SK-N-SH (cell line): Measurements from ENCODE around the gene TOR4A. TPM values are rescaled to one million over a fixed set of nuclear protein-coding genes. Genes with fewer than 3 reads are reported as not detected.
A peak's percentile ranks its signal among the peaks of the same experiment; 100 is the strongest.

ENCODE experiments used
- CTCF ChIA-PET: fragments of 300-600, 350-600 bp; formaldehyde crosslinking; extraction: SDS; loops from one replicate; lab custom pipeline; 2021; lab: Yijun Ruan, JAX
- POLR2A ChIA-PET: fragments of 350-600 bp; sonication (Branson Sonifier 250); formaldehyde crosslinking; extraction: SDS; loops from one replicate; lab custom pipeline; 2020; ENCODE audit warnings: antibody characterized with exemption, inconsistent platforms; lab: Yijun Ruan, JAX
- DNase-seq: peaks from one replicate; pipeline ENCODE4 v3.0.0; 2012
- H2AFZ ChIP-seq: fragments of 200-600 bp; sonication (generic); 2 replicates; pipeline ENCODE4 v1.8.1; 2016; ENCODE audit warnings: antibody characterized with exemption, mild to moderate bottlenecking, low read depth
- H3F3A ChIP-seq: fragments of 200-600 bp; sonication (generic); replicated peaks from 2 replicates; pipeline ENCODE3; 2016; ENCODE audit warnings: antibody characterized with exemption, mild to moderate bottlenecking; ENCODE audit not compliant: insufficient read depth
- H3K27ac ChIP-seq, 2 experiments: fragments of 200-500 bp in 1 of 2; fragments of 200-600 bp in 1 of 2; sonication (Bioruptor generic) in 1 of 2; sonication (generic), shearing (Covaris generic) in 1 of 2; 2 replicates each; pipeline versions ENCODE4 v1.5.1 to v1.6.1; 2014 to 2016; ENCODE audit warnings: low read depth in 2 of 2, inconsistent platforms in 1 of 2, low read length in 1 of 2, mild to moderate bottlenecking in 1 of 2, mixed read lengths in 1 of 2
- H3K27me3 ChIP-seq: fragments of 200-600 bp; sonication (generic), shearing (Covaris generic); 2 replicates; pipeline ENCODE4 v1.6.1; 2016; ENCODE audit warnings: mixed run types; ENCODE audit not compliant: insufficient read depth
- H3K36me3 ChIP-seq, 2 experiments: fragments of 200-500 bp in 1 of 2; fragments of 200-600 bp in 1 of 2; sonication (Bioruptor generic) in 1 of 2; sonication (generic) in 1 of 2; replicated peaks in 1 of 2; 2 replicates each; pipeline versions ENCODE3 to v1.5.1; 2014 to 2016; ENCODE audit warnings: low read length in 1 of 2, mild to moderate bottlenecking in 1 of 2; ENCODE audit not compliant: insufficient read depth in 2 of 2, control insufficient read depth in 1 of 2
- H3K4me1 ChIP-seq, 2 experiments: fragments of 200-500 bp in 1 of 2; fragments of 200-600 bp in 1 of 2; sonication (Bioruptor generic) in 1 of 2; sonication (generic), shearing (Covaris generic) in 1 of 2; 2 replicates each; pipeline versions ENCODE4 v1.5.1 to v1.6.1; 2014 to 2016; ENCODE audit warnings: low read depth in 1 of 2, low read length in 1 of 2, mixed run types in 1 of 2; ENCODE audit not compliant: insufficient read depth in 2 of 2, control insufficient read depth in 1 of 2
- H3K4me2 ChIP-seq: fragments of 200-600 bp; sonication (generic), shearing (Covaris generic); 2 replicates; pipeline ENCODE4 v1.6.1; 2017; ENCODE audit warnings: mixed run types
- H3K4me3 ChIP-seq, 2 experiments: fragments of 200-500 bp in 1 of 2; fragments of 200-600 bp in 1 of 2; sonication (Bioruptor generic) in 1 of 2; sonication (generic), shearing (Covaris generic) in 1 of 2; 2 replicates each; pipeline versions ENCODE4 v1.5.1 to v1.8.1; 2014 to 2016; ENCODE audit warnings: low read depth in 2 of 2, inconsistent platforms in 1 of 2, low read length in 1 of 2, mild to moderate bottlenecking in 1 of 2, mixed read lengths in 1 of 2, moderate library complexity in 1 of 2
- H3K79me2 ChIP-seq: fragments of 200-600 bp; sonication (generic); 2 replicates; pipeline ENCODE4 v1.8.1; 2017; ENCODE audit warnings: mild to moderate bottlenecking; ENCODE audit not compliant: insufficient read depth
- H3K9ac ChIP-seq: fragments of 200-600 bp; sonication (generic); 2 replicates; pipeline ENCODE4 v1.6.1; 2017; ENCODE audit warnings: mixed run types
- H3K9me2 ChIP-seq: fragments of 200-600 bp; sonication (generic); 2 replicates; pipeline ENCODE4 v1.6.1; 2017; ENCODE audit warnings: mixed run types
- H3K9me3 ChIP-seq: fragments of 200-600 bp; sonication (generic); 2 replicates; pipeline ENCODE4 v1.6.1; 2017; ENCODE audit warnings: mixed run types, mild to moderate bottlenecking, moderate library complexity
- H4K20me1 ChIP-seq: fragments of 200-600 bp; sonication (generic); 2 replicates; pipeline ENCODE4 v1.6.1; 2017; ENCODE audit warnings: mild to moderate bottlenecking, mixed run types; ENCODE audit not compliant: insufficient read depth
- CHD2 ChIP-seq: fragments of 150-350 bp; IDR thresholded peaks from 2 replicates; pipeline ENCODE4 v1.6.1; 2018; ENCODE audit warnings: low read length; ENCODE audit not compliant: partially characterized antibody
- FOSL2 ChIP-seq: IDR thresholded peaks from 2 replicates; pipeline ENCODE4 v1.4.0; 2012; ENCODE audit warnings: low read depth, mild to moderate bottlenecking, moderate library complexity, borderline replicate concordance
- FOXJ3 ChIP-seq: sonication (generic); formaldehyde crosslinking; IDR thresholded peaks from 2 replicates; pipeline ENCODE4 v1.5.1; 2020; ENCODE audit warnings: mild to moderate bottlenecking, missing genetic modification reagents
- SMC3 ChIP-seq: IDR thresholded peaks from 2 replicates; pipeline ENCODE4 v1.6.1; 2012; ENCODE audit warnings: low read depth, low read length, improper control_type of control experiment
- TEAD4 ChIP-seq: IDR thresholded peaks from 2 replicates; pipeline ENCODE4 v1.4.0; 2012; ENCODE audit warnings: mild to moderate bottlenecking, borderline replicate concordance; ENCODE audit not compliant: insufficient read depth
- USF1 ChIP-seq: IDR thresholded peaks from 2 replicates; pipeline ENCODE4 v1.4.0; 2012; ENCODE audit warnings: low read depth, borderline replicate concordance
- YY1 ChIP-seq: IDR thresholded peaks from 2 replicates; pipeline ENCODE4 v1.4.0; 2012; ENCODE audit warnings: low read depth, mild to moderate bottlenecking
- WGBS: methylation state at CpG from one replicate; pipeline ENCODE4 v1.1.6; 2017; ENCODE audit warnings: low lambda C conversion rate; 5-methylcytosine and 5-hydroxymethylcytosine counted together
- polyA plus RNA-seq, 3 experiments: library from polyadenylated mRNA; depleted of rRNA; stranded (reverse); fragments of >200 nt; gene quantifications; 2 replicates each; pipeline ENCODE4 v1.2.3, GENCODE V29; 2012
- TF ChIP-seq, protein P1 (sequence below): IDR thresholded peaks from 2 replicates; pipeline ENCODE4 v1.4.0; 2012; ENCODE audit warnings: low read depth
- TF ChIP-seq, protein P2 (sequence below): fragments of 200-600 bp; sonication (generic); IDR thresholded peaks from 2 replicates; pipeline ENCODE4 v1.6.1; 2017; ENCODE audit warnings: antibody characterized with exemption, mild to moderate bottlenecking, moderate library complexity

The TOR4A gene
- polyA plus RNA-seq, 1 of the 3 experiments (the other 2 are of a cell fraction) = 0.81 TPM

- no peak overlapping the region for H3K4me2 ChIP-seq
- no peak overlapping the region for H3K27ac ChIP-seq
- H4K20me1 ChIP-seq = no peaks in the 10 kb centered on the region
- TF ChIP-seq FOSL2 = no peak
- no peak overlapping the region for H3K9ac ChIP-seq
- no peaks in the 10 kb centered on the region for H3K9me3 ChIP-seq
- peaks cover 0 to 35% of the 10 kb centered on the region in 2 experiments; a peak in 2 of 4 replicates for H3K4me1 ChIP-seq
- H3F3A ChIP-seq = peaks cover 4% of the 10 kb centered on the region
- no peak overlapping the region for H3K4me3 ChIP-seq
- H3K9me2 ChIP-seq = no peaks in the 10 kb centered on the region
- no peaks in the 10 kb centered on the region for H3K36me3 ChIP-seq
- POLR2A ChIA-PET = no interaction called here
- H3K27me3 ChIP-seq = no peaks in the 10 kb centered on the region
- CTCF ChIA-PET = interaction anchor here (2.1 to 5.7 kb wide), 2 partner anchors 18 to 63 kb away, joined by 7 to 74 read pairs; no protein-coding TSS in a partner anchor
- H2AFZ ChIP-seq = no peak overlapping the region
- WGBS = 93% methylated on average over 16 of the region's 16 CpGs
- no peak for DNase-seq
- H3K79me2 ChIP-seq = no peaks in the 10 kb centered on the region
Measured at GRCh38 chr9:137299938-137300337, 22.4 kb downstream of the TOR4A start.

DNA sequence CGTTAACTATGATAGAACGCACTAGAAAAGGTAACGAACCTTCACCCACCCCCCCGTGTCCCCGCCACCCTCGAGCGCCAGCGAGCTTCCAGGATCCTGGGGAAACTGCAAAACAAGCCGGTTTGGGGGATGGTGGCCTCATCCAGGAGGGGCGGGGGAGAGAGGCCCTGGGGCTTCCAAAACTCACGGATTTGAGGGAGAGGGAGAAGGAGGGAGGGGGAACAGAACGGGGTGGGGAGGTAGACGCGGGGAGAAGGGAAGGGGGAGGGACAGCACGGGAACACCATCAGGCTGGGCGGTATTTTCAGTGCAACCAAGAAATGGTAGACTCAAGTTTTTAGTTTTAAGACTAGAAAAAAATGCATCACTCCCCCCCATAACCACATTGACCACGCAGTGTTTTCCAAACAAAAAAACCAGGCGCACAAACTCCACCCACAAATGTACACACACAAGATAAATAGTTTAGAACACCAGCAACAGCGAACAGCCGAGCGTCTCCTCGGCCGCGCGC lies 23.1 kb downstream of the TOR4A start:
- H2AFZ ChIP-seq = peak overlapping the region; percentile 81; the same call in 1 of the 2 replicates
- no peaks in the 10 kb centered on the region for H3K36me3 ChIP-seq
- no peaks in the 10 kb centered on the region for H3K79me2 ChIP-seq
- peak overlapping the region in 1 of 2 experiments; percentile 65; a peak in 2 of 4 replicates for H3K27ac ChIP-seq
- peak; percentile 69 for DNase-seq
- peak overlapping the region; percentile 51 to 65 for H3K4me3 ChIP-seq
- H3K4me2 ChIP-seq = peak overlapping the region; percentile 75
- no peaks in the 10 kb centered on the region for H3K9me2 ChIP-seq
- no peaks in the 10 kb centered on the region for H3K9me3 ChIP-seq
- H4K20me1 ChIP-seq = no peaks in the 10 kb centered on the region
- POLR2A ChIA-PET = interaction anchor here (1.7 kb wide), 1 partner anchor 60 kb away, joined by 5 read pairs; the partner anchor contains the start of gene TUBB4B
- CTCF ChIA-PET = interaction anchor here (0.6 to 5.7 kb wide), 9 partner anchors 10 to 188 kb away, joined by 3 to 74 read pairs (median 6); partner anchors contain the start of genes EXD3 and NOXA1
- WGBS = 21% methylated on average over 25 of the region's 25 CpGs
- TF ChIP-seq FOXJ3 (CRISPR knock-in tag) = no peak
- TF ChIP-seq TEAD4 = no peak
- TF ChIP-seq SMC3 = no peak
- no peak for TF ChIP-seq USF1
- H3K9ac ChIP-seq = peak overlapping the region; percentile 38; the same call in 1 of the 2 replicates
- H3K4me1 ChIP-seq = peaks cover 0 to 36% of the 10 kb centered on the region in 2 experiments; a peak in 2 of 4 replicates
- H3F3A ChIP-seq = peaks cover 4% of the 10 kb centered on the region
- no peaks in the 10 kb centered on the region for H3K27me3 ChIP-seq

- peak overlapping the region; percentile 38; the same call in 1 of the 2 replicates for H3K9ac ChIP-seq
- no peak for TF ChIP-seq FOXJ3 (CRISPR knock-in tag)
- TF ChIP-seq SMC3 = peak; percentile 14; the same call in 1 of the 2 replicates
- TF ChIP-seq, protein P1, sequence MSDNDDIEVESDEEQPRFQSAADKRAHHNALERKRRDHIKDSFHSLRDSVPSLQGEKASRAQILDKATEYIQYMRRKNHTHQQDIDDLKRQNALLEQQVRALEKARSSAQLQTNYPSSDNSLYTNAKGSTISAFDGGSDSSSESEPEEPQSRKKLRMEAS = peak; percentile 67; the same call in 1 of the 2 replicates
- no peak for TF ChIP-seq CHD2
- TF ChIP-seq, protein P2, sequence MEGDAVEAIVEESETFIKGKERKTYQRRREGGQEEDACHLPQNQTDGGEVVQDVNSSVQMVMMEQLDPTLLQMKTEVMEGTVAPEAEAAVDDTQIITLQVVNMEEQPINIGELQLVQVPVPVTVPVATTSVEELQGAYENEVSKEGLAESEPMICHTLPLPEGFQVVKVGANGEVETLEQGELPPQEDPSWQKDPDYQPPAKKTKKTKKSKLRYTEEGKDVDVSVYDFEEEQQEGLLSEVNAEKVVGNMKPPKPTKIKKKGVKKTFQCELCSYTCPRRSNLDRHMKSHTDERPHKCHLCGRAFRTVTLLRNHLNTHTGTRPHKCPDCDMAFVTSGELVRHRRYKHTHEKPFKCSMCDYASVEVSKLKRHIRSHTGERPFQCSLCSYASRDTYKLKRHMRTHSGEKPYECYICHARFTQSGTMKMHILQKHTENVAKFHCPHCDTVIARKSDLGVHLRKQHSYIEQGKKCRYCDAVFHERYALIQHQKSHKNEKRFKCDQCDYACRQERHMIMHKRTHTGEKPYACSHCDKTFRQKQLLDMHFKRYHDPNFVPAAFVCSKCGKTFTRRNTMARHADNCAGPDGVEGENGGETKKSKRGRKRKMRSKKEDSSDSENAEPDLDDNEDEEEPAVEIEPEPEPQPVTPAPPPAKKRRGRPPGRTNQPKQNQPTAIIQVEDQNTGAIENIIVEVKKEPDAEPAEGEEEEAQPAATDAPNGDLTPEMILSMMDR = peak; percentile 22; the same call in 1 of the 2 replicates
- 0 out of 2 replicates have a peak, but pooled peaks have one; percentile 28 for TF ChIP-seq YY1
- TF ChIP-seq, all 33 proteins: peak for 4
- WGBS = under 1% methylated on average over 37 of the region's 115 CpGs
- H3K9me3 ChIP-seq = no peaks in the 10 kb centered on the region
- peak overlapping the region; percentile 81; the same call in 1 of the 2 replicates for H2AFZ ChIP-seq
- H3K4me2 ChIP-seq = peak overlapping the region; percentile 75
- DNase-seq = peak; percentile 86
- H3K36me3 ChIP-seq = no peaks in the 10 kb centered on the region
- POLR2A ChIA-PET = interaction anchor here (1.1 to 1.7 kb wide), 4 partner anchors 14 to 122 kb away, joined by 3 to 5 read pairs (median 4); partner anchors contain the start of genes EXD3, NOXA1 and TUBB4B
- no peaks in the 10 kb centered on the region for H4K20me1 ChIP-seq
- peak overlapping the region; percentile 51 to 65 for H3K4me3 ChIP-seq
- H3K4me1 ChIP-seq = peaks cover 0 to 32% of the 10 kb centered on the region in 2 experiments; a peak in 2 of 4 replicates
- peak overlapping the region in 1 of 2 experiments; percentile 71; a peak in 2 of 4 replicates for H3K27ac ChIP-seq
- H3K79me2 ChIP-seq = no peaks in the 10 kb centered on the region
- peaks cover 4% of the 10 kb centered on the region for H3F3A ChIP-seq
- CTCF ChIA-PET = interaction anchor here (0.6 to 5.7 kb wide), 35 partner anchors 8 to 239 kb away, joined by 3 to 74 read pairs (median 3); partner anchors contain the start of genes EXD3, NOXA1, STPG3 and TPRN
- H3K9me2 ChIP-seq = no peaks in the 10 kb centered on the region
- H3K27me3 ChIP-seq = no peaks in the 10 kb centered on the region
Measured at GRCh38 chr9:137301081-137301947, 23.8 kb downstream of the TOR4A start.
